AG04450 (cell line): ENCODE data around the gene SNAP23. TPM values are rescaled to one million over a fixed set of nuclear protein-coding genes. Genes with fewer than 3 reads are reported as not detected.
A peak's percentile ranks its signal among the peaks of the same experiment; 100 is the strongest.

Experiments
- CTCF ChIA-PET: fragments of 300-600, 350-600 bp; formaldehyde crosslinking; extraction: SDS; loops from one replicate; lab custom pipeline; 2022; ENCODE audit warnings: antibody characterized with exemption, inconsistent platforms; lab: Charles Lee
- POLR2A ChIA-PET: fragments of 350-600 bp; formaldehyde crosslinking; extraction: SDS; loops from one replicate; lab custom pipeline; 2021; ENCODE audit warnings: antibody characterized with exemption, inconsistent platforms; lab: Yijun Ruan, JAX
- DNase-seq: peaks from one replicate; pipeline ENCODE4 v3.0.0-alpha.2; 2011; ENCODE audit warnings: low read depth, low spot score
- H3K27ac ChIP-seq: one replicate; pipeline ENCODE4 v1.5.1; 2012; ENCODE audit warnings: low read depth, low read length, control low read depth
- H3K27me3 ChIP-seq: one replicate; pipeline ENCODE4 v1.6.0; 2012; ENCODE audit warnings: low read length; ENCODE audit not compliant: control insufficient read depth, insufficient read depth
- H3K4me3 ChIP-seq: 2 replicates; pipeline ENCODE4 v1.5.1; 2011; ENCODE audit warnings: mild to moderate bottlenecking, low read depth, low read length, control low read depth
- H3K9me3 ChIP-seq: 2 replicates; pipeline ENCODE4 v1.5.1; 2012; ENCODE audit warnings: low read length; ENCODE audit not compliant: control insufficient read depth, insufficient read depth
- polyA plus RNA-seq: library from polyadenylated mRNA; depleted of rRNA; stranded (reverse); fragments of >200 nt; gene quantifications from 2 replicates; pipeline ENCODE4 v1.2.3, GENCODE V29; 2011
- TF ChIP-seq, protein P1 (sequence below): IDR thresholded peaks from 2 replicates; pipeline ENCODE4 v1.5.1; 2011; ENCODE audit warnings: low read depth, low read length, control low read depth, inconsistent platforms

The SNAP23 gene
- polyA plus RNA-seq, 1 experiment: 83.7 TPM

DNA sequence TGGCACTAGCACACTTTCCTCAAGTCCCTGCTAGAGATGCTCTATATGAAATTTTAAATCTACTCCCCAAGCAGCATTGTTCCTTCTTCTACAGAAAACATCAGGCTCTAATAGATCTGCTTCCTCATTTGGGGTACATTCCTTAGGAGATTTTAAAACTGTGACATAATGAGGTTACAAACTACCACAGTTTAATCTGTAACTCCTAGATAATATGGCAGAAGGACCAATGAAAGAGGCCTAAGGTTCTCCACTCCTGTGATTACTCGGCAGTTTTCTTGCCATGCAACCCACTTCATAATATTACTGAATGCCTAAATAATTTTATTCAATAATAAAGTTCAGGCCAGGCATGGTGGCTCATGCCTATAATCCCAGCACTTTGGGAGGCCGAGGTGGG is 20.6 kb upstream of the SNAP23 start:
- ChIA-PET CTCF (interaction anchor here (0.6 to 1.2 kb wide), 2 partner anchors 18 to 537 kb away, joined by 3 to 6 read pairs; no protein-coding TSS in a partner anchor), POLR2A (no interaction called here)
- Histone ChIP-seq H3K9me3 (no peaks in the 10 kb centered on the region), H3K27me3 (no peaks in the 10 kb centered on the region), H3K27ac (no peak overlapping the region), H3K4me3 (no peak overlapping the region)
- TF ChIP-seq, protein P1, sequence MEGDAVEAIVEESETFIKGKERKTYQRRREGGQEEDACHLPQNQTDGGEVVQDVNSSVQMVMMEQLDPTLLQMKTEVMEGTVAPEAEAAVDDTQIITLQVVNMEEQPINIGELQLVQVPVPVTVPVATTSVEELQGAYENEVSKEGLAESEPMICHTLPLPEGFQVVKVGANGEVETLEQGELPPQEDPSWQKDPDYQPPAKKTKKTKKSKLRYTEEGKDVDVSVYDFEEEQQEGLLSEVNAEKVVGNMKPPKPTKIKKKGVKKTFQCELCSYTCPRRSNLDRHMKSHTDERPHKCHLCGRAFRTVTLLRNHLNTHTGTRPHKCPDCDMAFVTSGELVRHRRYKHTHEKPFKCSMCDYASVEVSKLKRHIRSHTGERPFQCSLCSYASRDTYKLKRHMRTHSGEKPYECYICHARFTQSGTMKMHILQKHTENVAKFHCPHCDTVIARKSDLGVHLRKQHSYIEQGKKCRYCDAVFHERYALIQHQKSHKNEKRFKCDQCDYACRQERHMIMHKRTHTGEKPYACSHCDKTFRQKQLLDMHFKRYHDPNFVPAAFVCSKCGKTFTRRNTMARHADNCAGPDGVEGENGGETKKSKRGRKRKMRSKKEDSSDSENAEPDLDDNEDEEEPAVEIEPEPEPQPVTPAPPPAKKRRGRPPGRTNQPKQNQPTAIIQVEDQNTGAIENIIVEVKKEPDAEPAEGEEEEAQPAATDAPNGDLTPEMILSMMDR: no peak
- DNase-seq: no peak

DNA sequence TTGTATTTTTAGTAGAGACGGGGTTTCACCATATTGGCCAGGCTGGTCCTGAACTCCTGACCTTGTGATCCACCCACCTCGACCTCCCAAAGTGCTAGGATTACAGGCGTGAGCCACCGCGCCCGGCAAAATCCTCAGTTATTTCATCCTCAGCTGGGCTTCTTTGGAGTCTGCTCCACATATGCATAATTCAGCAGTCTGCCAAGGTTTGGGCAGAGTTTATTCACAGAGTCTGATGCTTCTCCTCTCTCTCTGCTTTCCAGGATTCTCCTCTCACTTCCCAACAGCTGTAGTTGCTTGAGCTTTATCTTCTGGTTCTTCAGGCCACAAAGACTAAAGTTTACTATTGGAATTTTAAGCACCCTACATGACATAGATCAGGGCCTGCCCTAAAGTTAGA is 12.7 kb upstream of the SNAP23 start:
- ChIA-PET CTCF (interaction anchor here (2.6 kb wide), 1 partner anchor 11 kb away, joined by 12 read pairs; no protein-coding TSS in a partner anchor), POLR2A (no interaction called here)
- TF ChIP-seq, protein P1: no peak
- no peaks in the 10 kb centered on the region for H3K27me3 ChIP-seq
- no peak for DNase-seq
- no peaks in the 10 kb centered on the region for H3K9me3 ChIP-seq
- H3K4me3 ChIP-seq: no peak overlapping the region
- no peak overlapping the region for H3K27ac ChIP-seq

DNA sequence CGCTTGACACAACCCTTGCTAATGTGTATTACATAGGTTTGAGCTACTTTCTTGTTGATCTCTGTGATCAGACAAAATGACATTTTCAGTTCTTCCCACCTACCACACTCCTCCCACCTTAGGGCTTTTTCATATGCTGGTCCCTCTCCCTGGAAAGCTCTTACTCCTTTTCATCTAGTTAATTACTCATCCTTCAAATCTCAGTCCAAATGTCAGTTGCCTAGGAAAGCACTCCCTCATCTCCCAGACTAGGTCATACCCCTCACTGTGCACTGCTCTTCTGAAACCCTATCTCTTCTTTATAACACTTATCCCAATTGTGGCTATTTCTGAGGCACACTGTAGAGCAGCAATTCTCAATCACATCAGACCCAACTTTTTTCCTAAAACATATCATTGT is 11.8 kb upstream of the SNAP23 start:
- no peak for DNase-seq
- H3K4me3 ChIP-seq: no peak overlapping the region
- ChIA-PET POLR2A (no interaction called here), CTCF (interaction anchor here (2.6 kb wide), 1 partner anchor 12 kb away, joined by 12 read pairs; no protein-coding TSS in a partner anchor)
- H3K27me3 ChIP-seq: no peaks in the 10 kb centered on the region
- TF ChIP-seq, protein P1: no peak
- no peak overlapping the region for H3K27ac ChIP-seq
- H3K9me3 ChIP-seq: no peaks in the 10 kb centered on the region

DNA sequence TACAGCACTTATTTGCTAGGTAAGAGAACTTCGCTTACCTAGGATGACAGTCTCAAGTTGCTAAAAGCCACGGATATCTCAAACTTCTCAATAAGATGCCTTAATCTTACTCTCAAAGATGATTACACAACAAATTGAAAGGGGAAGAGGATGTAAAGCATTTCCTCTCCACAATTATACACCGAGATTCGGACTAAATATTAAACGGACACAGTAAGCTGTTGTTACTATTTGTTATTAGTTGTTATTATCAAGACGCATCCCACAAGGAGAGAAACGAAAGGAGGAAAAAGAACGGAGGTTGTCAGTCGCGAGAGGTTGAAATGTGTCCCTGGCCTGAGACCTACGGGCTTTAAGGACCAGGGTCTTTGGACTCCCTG is 5.2 kb upstream of the SNAP23 start:
- Histone ChIP-seq H3K27ac (peak overlapping the region; percentile 99), H3K27me3 (no peaks in the 10 kb centered on the region), H3K9me3 (no peaks in the 10 kb centered on the region; the same call in 1 of the 2 replicates), H3K4me3 (peak overlapping the region; percentile 77)
- ChIA-PET CTCF (interaction anchor here (0.8 to 1.6 kb wide), 3 partner anchors 13 to 282 kb away, joined by 4 to 6 read pairs (median 4); partner anchors contain the start of gene VPS39), POLR2A (interaction anchor here (0.9 to 2.0 kb wide), 2 partner anchors 9 to 33 kb away, joined by 4 to 8 read pairs; no protein-coding TSS in a partner anchor)
- no peak for DNase-seq
- TF ChIP-seq, protein P1: no peak

DNA sequence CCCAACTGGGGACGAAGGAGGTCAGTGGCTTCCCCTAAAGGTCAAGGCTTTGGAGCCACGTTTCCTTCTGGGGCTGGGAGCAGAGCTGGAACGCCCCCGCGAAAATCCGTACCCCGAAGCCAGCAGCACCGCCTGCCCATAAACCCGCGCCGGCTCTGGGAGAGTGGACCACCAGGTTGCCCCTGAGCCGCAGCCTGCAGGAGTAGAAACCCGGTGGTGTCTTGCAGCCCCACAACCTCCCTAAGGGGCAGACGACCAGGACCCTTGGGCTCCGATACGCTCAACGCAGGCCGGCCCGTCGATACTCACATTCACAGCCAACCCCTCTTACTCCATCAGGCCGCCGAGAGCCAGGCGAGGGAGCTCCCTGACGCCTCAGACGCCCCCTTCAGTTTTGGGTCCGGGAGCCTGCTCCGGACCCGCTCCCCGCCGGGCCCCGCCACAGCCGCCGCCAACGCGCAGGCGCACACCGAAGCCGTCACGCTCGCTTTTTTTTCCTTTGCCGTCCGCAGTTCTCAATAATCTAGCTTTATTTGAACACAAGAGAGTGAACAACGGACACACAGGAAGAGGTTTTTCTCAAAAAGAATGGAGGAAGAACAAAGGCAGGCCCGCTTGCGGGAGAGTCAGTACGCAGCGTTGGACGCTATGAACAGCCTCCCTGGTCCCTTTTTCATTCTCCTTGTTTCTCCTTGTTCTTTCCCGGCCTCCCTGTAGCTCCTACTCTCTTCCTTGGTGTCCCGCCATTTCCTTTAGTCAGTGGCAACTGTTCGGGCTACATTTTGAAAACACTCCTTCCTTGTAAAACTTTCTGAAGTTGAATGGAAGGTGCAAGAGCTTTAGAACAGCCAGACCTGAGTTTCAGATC is 4.5 kb upstream of the SNAP23 start, which contains the start of gene ZNF106:
TSS of gene ZNF106 (minus strand) at position 471 of the 868 bp plus-strand sequence. CDS start 18,852 bp downstream, outside the sequence.
- peak; percentile 72 for DNase-seq

More for the DNA sequence above, 4.5 kb upstream of the SNAP23 start, which contains the start of gene ZNF106:
- CTCF ChIA-PET: interaction anchor here (0.8 to 1.6 kb wide), 2 partner anchors 14 to 160 kb away, joined by 4 to 6 read pairs; no protein-coding TSS in a partner anchor
- Histone ChIP-seq H3K27me3 (no peaks in the 10 kb centered on the region), H3K27ac (peak within 1 kb of the TSS; percentile 99), H3K4me3 (peak within 1 kb of the TSS; percentile 77), H3K9me3 (no peaks in the 10 kb centered on the region; the same call in 1 of the 2 replicates)
- TF ChIP-seq, protein P1: 0 out of 2 replicates have a peak, but pooled peaks have one; percentile 20
- POLR2A ChIA-PET: interaction anchor here (0.5 to 2.0 kb wide), 8 partner anchors 8 to 218 kb away, joined by 3 to 8 read pairs (median 4); partner anchors contain the start of genes GANC, HAUS2, LRRC57 and STARD9
